ENCODE results near the gene HS3ST2. TPM values are rescaled to one million over a fixed set of nuclear protein-coding genes. Genes with fewer than 3 reads are reported as not detected.

The HS3ST2 gene
- total RNA-seq, 1 donor from 2014 or later, result not detected

DNA sequence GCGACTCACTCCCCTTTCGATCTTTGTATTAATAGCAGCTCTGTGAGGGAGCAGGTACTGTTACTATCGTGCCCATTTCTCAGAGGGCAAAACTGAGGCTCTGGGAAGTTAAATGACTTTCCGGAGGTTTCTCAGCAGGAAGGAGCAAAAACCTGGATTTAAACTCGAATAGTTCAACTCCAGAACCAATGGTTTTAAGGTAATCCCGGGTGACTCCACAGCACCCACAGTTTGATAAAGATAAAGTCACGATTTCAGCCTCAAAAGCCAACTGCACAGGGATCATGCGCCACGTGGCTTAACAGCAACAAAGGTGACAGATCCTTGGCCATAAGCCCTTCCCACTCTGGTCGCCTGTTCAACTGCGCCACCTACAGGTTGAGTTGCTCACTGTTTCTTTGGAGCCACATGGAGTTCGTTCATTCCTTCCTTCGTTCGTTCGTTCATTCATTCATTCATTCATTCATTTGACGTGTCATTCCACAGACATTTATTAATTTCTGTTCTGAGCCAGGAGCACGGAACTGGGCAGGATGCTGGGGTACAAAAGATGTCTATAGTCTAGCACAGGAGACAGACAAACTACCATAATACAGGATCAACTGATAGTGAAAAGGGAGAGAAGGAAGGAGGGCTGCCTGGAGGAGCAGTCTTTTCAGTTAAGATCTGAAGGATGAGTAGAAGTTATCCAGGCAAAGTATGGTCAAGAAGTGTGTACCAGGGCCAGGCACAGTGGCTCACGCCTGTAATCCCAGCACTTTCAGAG is 134.8 kb downstream of the HS3ST2 start:
- no peak for DNase-seq (ENCODE audit: low spot score in 2 of 2, unreplicated experiment in 2 of 2)
- no peak overlapping the region for H3K4me3 Mint-ChIP-seq
- H3K27ac Mint-ChIP-seq, result no peak overlapping the region
- H3K36me3 Mint-ChIP-seq, result no peaks in the 10 kb centered on the region
- peaks cover 54% of the 10 kb centered on the region for H3K27me3 Mint-ChIP-seq (ENCODE audit: low read depth)
- no peaks in the 10 kb centered on the region for H3K4me1 Mint-ChIP-seq
- TF ChIP-seq, protein P1, sequence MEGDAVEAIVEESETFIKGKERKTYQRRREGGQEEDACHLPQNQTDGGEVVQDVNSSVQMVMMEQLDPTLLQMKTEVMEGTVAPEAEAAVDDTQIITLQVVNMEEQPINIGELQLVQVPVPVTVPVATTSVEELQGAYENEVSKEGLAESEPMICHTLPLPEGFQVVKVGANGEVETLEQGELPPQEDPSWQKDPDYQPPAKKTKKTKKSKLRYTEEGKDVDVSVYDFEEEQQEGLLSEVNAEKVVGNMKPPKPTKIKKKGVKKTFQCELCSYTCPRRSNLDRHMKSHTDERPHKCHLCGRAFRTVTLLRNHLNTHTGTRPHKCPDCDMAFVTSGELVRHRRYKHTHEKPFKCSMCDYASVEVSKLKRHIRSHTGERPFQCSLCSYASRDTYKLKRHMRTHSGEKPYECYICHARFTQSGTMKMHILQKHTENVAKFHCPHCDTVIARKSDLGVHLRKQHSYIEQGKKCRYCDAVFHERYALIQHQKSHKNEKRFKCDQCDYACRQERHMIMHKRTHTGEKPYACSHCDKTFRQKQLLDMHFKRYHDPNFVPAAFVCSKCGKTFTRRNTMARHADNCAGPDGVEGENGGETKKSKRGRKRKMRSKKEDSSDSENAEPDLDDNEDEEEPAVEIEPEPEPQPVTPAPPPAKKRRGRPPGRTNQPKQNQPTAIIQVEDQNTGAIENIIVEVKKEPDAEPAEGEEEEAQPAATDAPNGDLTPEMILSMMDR (IDR thresholded peaks at IDR 0.05; ENCODE audit: unreplicated experiment), result peak; percentile 65
- H3K9me3 Mint-ChIP-seq, result no peaks in the 10 kb centered on the region

DNA sequence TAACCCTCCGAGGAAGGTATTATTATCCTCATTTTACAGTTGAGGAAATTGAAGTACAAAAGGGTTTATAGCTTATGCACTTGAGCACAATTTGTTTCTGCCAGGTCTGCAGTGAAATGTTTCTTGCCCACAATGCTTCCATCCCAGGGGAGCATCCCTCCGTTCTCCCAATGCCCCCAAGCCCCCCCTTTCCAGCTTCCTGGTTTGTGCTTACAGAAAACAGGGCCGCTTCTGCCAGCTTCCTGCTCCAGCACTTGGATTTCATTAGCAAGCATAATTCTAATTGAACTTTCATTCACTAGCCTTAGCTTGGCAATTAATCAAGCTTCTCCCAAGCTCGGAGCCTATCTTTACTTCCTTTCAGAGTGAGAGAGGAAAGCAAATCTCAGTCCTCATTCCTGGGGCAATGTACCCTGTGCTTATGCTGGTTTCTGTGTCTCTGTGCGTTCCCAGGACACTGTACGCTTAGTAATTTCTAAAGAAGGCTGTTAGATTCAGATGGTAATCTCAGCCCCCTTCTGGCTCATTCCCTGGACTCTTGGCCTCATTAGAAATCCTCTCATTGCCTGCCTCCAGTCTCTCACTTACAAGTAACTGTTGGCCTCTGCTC is 141.6 kb downstream of the HS3ST2 start:
- Mint-ChIP-seq H3K9me3 (no peaks in the 10 kb centered on the region), H3K4me1 (no peaks in the 10 kb centered on the region), H3K4me3 (no peak overlapping the region), H3K27ac (no peak overlapping the region), H3K27me3 (ENCODE audit: low read depth) (peaks cover 44% of the 10 kb centered on the region), H3K36me3 (no peaks in the 10 kb centered on the region)
- TF ChIP-seq, protein P1 (IDR thresholded peaks at IDR 0.05; ENCODE audit: unreplicated experiment), result no peak
- DNase-seq (ENCODE audit: low spot score in 2 of 2, unreplicated experiment in 2 of 2), result no peak

DNA sequence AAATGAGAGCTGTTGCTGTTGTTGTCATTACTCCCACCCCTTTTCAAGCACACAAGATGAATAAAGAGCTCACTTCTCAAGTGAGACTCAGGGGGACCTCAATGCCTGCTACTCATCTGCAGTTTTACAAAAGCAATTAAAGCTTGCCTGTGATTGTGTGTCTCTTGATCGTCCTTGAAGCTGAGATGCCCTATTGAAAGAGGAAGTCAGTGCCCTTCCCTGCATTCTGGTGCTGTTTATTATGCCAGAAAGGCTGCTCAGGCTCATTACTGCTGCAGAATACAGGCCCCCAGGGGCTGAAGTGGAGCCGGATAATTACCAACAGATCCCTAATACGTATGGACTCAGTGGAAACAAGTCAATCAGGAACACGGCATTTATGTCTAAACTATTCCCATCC is 147.2 kb downstream of the HS3ST2 start:
- H3K36me3 Mint-ChIP-seq, result no peaks in the 10 kb centered on the region
- no peaks in the 10 kb centered on the region for H3K9me3 Mint-ChIP-seq
- no peak overlapping the region for H3K27ac Mint-ChIP-seq
- DNase-seq (ENCODE audit: low spot score in 2 of 2, unreplicated experiment in 2 of 2), result no peak
- TF ChIP-seq, protein P1 (IDR thresholded peaks at IDR 0.05; ENCODE audit: unreplicated experiment), result no peak
- peaks cover 26% of the 10 kb centered on the region for H3K27me3 Mint-ChIP-seq (ENCODE audit: low read depth)
- no peaks in the 10 kb centered on the region for H3K4me1 Mint-ChIP-seq
- no peak overlapping the region for H3K4me3 Mint-ChIP-seq

DNA sequence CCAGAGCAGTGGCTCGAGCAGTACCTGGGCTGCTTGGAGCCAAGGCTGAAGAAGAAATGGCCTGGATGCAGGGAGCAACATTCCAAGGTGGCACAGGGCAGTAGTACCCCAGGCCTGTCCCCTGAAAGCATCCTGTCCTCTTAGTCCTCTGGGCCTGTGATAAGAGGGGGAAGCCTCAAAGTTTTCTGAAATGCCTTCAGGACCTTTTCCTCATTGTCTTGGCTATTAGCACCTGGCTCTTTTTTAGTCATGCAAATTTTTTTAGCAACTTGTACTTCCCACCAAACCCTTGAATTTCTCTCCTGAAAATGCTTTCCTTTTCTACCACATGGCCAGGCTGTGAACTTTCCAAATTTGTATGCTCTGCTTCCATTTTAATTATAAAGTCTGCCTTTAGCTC is 148.9 kb downstream of the HS3ST2 start:
- H3K4me1 Mint-ChIP-seq, result no peaks in the 10 kb centered on the region
- peaks cover 22% of the 10 kb centered on the region for H3K27me3 Mint-ChIP-seq (ENCODE audit: low read depth)
- H3K9me3 Mint-ChIP-seq, result no peaks in the 10 kb centered on the region
- TF ChIP-seq, protein P1 (IDR thresholded peaks at IDR 0.05; ENCODE audit: unreplicated experiment), result no peak
- H3K27ac Mint-ChIP-seq, result no peak overlapping the region
- no peaks in the 10 kb centered on the region for H3K36me3 Mint-ChIP-seq
- H3K4me3 Mint-ChIP-seq, result no peak overlapping the region
- no peak for DNase-seq (ENCODE audit: low spot score in 2 of 2, unreplicated experiment in 2 of 2)
